GM23338 (cell line): Measurements from ENCODE around the gene RBMS2. TPM values are rescaled to one million over a fixed set of nuclear protein-coding genes. Genes with fewer than 3 reads are reported as not detected.

ENCODE experiments used
- ATAC-seq: fragments of 200-7000 bp; cut with Tn5 transposase; 3 replicates; pipeline ENCODE4 v1.9.1; 2020
- DNase-seq: peaks from one replicate; pipeline ENCODE4 v3.0.0-alpha.2; 2015; ENCODE audit warnings: low spot score
- H2AFZ ChIP-seq: fragments of 200-600 bp; sonication (generic); 2 replicates; pipeline ENCODE4 v1.8.0; 2016; ENCODE audit warnings: antibody characterized with exemption, mild to moderate bottlenecking, moderate library complexity
- H3F3A ChIP-seq: fragments of 200-600 bp; sonication (generic); replicated peaks from 2 replicates; pipeline ENCODE4 v1.8.0; 2017; ENCODE audit warnings: antibody characterized with exemption, mixed run types, low read depth
- H3K27ac ChIP-seq: fragments of 200-600 bp; sonication (generic); 2 replicates; pipeline ENCODE4 v1.6.1; 2016; ENCODE audit warnings: low read depth
- H3K27me3 ChIP-seq: fragments of 200-600 bp; sonication (generic); 2 replicates; pipeline ENCODE4 v1.8.0; 2016; ENCODE audit warnings: mild to moderate bottlenecking, mixed run types, moderate library complexity; ENCODE audit not compliant: insufficient read depth
- H3K36me3 ChIP-seq: fragments of 200-600 bp; sonication (generic); 2 replicates; pipeline ENCODE4 v1.8.0; 2016; ENCODE audit warnings: mild to moderate bottlenecking; ENCODE audit not compliant: insufficient read depth
- H3K4me1 ChIP-seq: fragments of 200-600 bp; sonication (generic); 2 replicates; pipeline ENCODE4 v1.8.0; 2016; ENCODE audit warnings: mild to moderate bottlenecking, moderate library complexity; ENCODE audit not compliant: insufficient read depth
- H3K4me2 ChIP-seq: fragments of 200-600 bp; sonication (generic); 2 replicates; pipeline ENCODE4 v1.7.1; 2017; ENCODE audit warnings: mixed run types
- H3K4me3 ChIP-seq: fragments of 200-600 bp; sonication (generic); 2 replicates; pipeline ENCODE4 v1.6.1; 2016; ENCODE audit warnings: mixed run types
- H3K79me2 ChIP-seq: fragments of 200-600 bp; sonication (generic); replicated peaks from 2 replicates; pipeline ENCODE4 v1.8.0; 2017; ENCODE audit warnings: mild to moderate bottlenecking; ENCODE audit not compliant: insufficient read depth
- H3K9me2 ChIP-seq: fragments of 200-600 bp; sonication (generic); 2 replicates; pipeline ENCODE4 v1.8.0; 2017; ENCODE audit not compliant: insufficient read depth
- H4K20me1 ChIP-seq: fragments of 200-600 bp; sonication (generic); replicated peaks from 2 replicates; pipeline ENCODE4 v1.8.0; 2017; ENCODE audit warnings: mild to moderate bottlenecking; ENCODE audit not compliant: insufficient read depth
- H3K27ac Mint-ChIP-seq: 2 replicates; pipeline ENCODE4 v1.8.0; 2020; ENCODE audit warnings: inconsistent platforms, mild to moderate bottlenecking, moderate library complexity, mixed read lengths
- H3K27me3 Mint-ChIP-seq: 3 replicates; pipeline ENCODE4 v1.8.0; 2022; ENCODE audit warnings: low read depth, mild to moderate bottlenecking, moderate library complexity, mixed read lengths, inconsistent platforms; ENCODE audit not compliant: insufficient read depth, poor library complexity
- H3K36me3 Mint-ChIP-seq: 3 replicates; pipeline ENCODE4 v1.8.0; 2021; ENCODE audit warnings: low read depth, mild to moderate bottlenecking, inconsistent platforms, moderate library complexity, mixed read lengths
- H3K4me1 Mint-ChIP-seq: 3 replicates; pipeline ENCODE4 v1.8.0; 2020; ENCODE audit warnings: mild to moderate bottlenecking, inconsistent platforms, mixed read lengths
- H3K4me3 Mint-ChIP-seq: 3 replicates; pipeline ENCODE4 v1.8.0; 2021; ENCODE audit warnings: moderate library complexity, mild to moderate bottlenecking, inconsistent platforms, mixed read lengths
- H3K9me3 Mint-ChIP-seq: 3 replicates; pipeline ENCODE4 v1.8.0; 2020; ENCODE audit warnings: moderate library complexity, mild to moderate bottlenecking, inconsistent platforms, mixed read lengths
- CREB1 ChIP-seq: fragments of 250-450 bp; sonication (Bioruptor Pico); IDR thresholded peaks from 2 replicates; pipeline ENCODE4 v1.5.0; 2020; ENCODE audit warnings: low read depth, mild to moderate bottlenecking, moderate library complexity
- EZH2 ChIP-seq: fragments of 200-600 bp; sonication (generic); IDR thresholded peaks from one replicate; pipeline ENCODE4 v1.8.0; 2017; ENCODE audit warnings: antibody characterized with exemption, mild to moderate bottlenecking, low read depth; ENCODE audit not compliant: unreplicated experiment
- EZH2phosphoT487 ChIP-seq: fragments of 200-600 bp; sonication (generic); IDR thresholded peaks from one replicate; pipeline ENCODE4 v1.8.1; 2018; ENCODE audit warnings: antibody characterized with exemption; ENCODE audit not compliant: unreplicated experiment
- NANOG ChIP-seq: IDR thresholded peaks from 2 replicates; pipeline ENCODE4 v1.6.1; 2016; ENCODE audit warnings: antibody characterized with exemption, borderline replicate concordance
- POLR2AphosphoS5 ChIP-seq: IDR thresholded peaks from 2 replicates; pipeline ENCODE4 v1.6.1; 2016; ENCODE audit warnings: antibody characterized with exemption, low read depth
- STAT1 ChIP-seq: IDR thresholded peaks from one replicate; pipeline ENCODE4 v1.6.1; 2016; ENCODE audit warnings: antibody characterized with exemption; ENCODE audit not compliant: unreplicated experiment
- ZNF114 ChIP-seq: fragments of 250-450 bp; sonication (Bioruptor Pico); IDR thresholded peaks from 2 replicates; pipeline ENCODE4 v1.5.0; 2020; ENCODE audit warnings: mild to moderate bottlenecking, moderate library complexity
- ZNF331 ChIP-seq: fragments of 250-450 bp; sonication (Bioruptor Pico); IDR thresholded peaks from 2 replicates; pipeline ENCODE4 v1.5.0; 2020; ENCODE audit warnings: low read depth, mild to moderate bottlenecking, moderate library complexity
- polyA plus RNA-seq: library from polyadenylated mRNA; unstranded; fragments of >200 nt; fragmentation: Nextera tagmentation; extraction: Ambion mirVana; gene quantifications from 2 replicates; pipeline ENCODE4 v1.2.1, GENCODE V29; 2016
- total RNA-seq: library from RNA; depleted of rRNA; stranded (reverse); fragments of >200 nt; shearing (Covaris generic); gene quantifications from 2 replicates; pipeline ENCODE4 v1.2.3, GENCODE V29; 2014
- TF ChIP-seq, protein P1 (sequence below): fragments of 250-450 bp; sonication (Bioruptor Pico); IDR thresholded peaks from 2 replicates; pipeline ENCODE4 v1.5.0; 2020; ENCODE audit warnings: mild to moderate bottlenecking, moderate library complexity
- TF ChIP-seq, protein P2 (sequence below), 2 experiments: fragments of 200-600 bp in 1 of 2; sonication (generic) in 1 of 2; conservative IDR thresholded peaks; 2 replicates each; pipeline versions ENCODE4 v1.5.1 to v1.6.1; 2016 to 2017; ENCODE audit warnings: antibody characterized with exemption in 2 of 2, low read depth in 2 of 2, mild to moderate bottlenecking in 2 of 2, moderate library complexity in 1 of 2

Gene RBMS2
- total and polyA plus RNA-seq, 2 experiments from 2014 or later = 9.2 to 16.8 TPM

DNA sequence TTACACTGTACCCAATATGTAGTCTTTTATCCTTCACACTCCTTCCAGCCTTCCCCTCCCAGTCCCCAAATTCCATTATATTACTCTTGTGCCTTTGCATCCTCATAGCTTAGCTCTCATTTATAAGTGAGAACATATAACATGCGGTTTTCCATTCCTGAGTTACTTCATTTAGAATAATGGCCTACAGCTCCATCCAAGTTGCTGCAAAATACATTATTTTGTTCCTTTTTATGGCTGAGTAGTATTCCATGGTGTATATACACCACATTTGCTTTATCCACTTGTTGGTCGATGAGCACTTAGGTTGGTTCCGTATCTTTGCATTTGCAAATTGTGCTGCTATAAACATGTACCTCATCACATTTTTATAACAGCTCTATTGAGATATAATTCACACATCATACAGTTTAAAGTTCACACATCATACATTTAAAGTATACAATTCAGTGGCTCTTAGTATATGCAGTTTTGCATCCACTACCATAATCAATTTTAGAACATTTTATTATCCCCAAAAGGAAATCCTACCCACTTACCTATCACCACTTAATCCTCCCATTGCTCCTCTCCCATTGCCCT, 23.5 kb downstream of the RBMS2 start:
- Mint-ChIP-seq H3K36me3 (no peaks in the 10 kb centered on the region), H3K9me3 (no peaks in the 10 kb centered on the region), H3K4me1 (no peaks in the 10 kb centered on the region), H3K27me3 (no peaks in the 10 kb centered on the region), H3K27ac (no peak overlapping the region), H3K4me3 (no peak overlapping the region)
- H4K20me1 ChIP-seq = 0 out of 2 replicates have a peak, but pooled peaks cover 8% of the 10 kb centered on the region
- ATAC-seq (no peak), DNase-seq (no peak)
- H3K36me3 ChIP-seq = no peaks in the 10 kb centered on the region
- peaks cover 8% of the 10 kb centered on the region; the same call in 1 of the 2 replicates for H3K79me2 ChIP-seq
- no peaks in the 10 kb centered on the region for H3K27me3 ChIP-seq
- H3K4me1 ChIP-seq = no peaks in the 10 kb centered on the region
- H3F3A ChIP-seq = 0 out of 2 replicates have a peak, but pooled peaks cover 3% of the 10 kb centered on the region
- H3K27ac ChIP-seq = no peak overlapping the region
- no peak for TF ChIP-seq EZH2phosphoT487
- TF ChIP-seq NANOG = no peak
- TF ChIP-seq POLR2AphosphoS5 = no peak
- TF ChIP-seq, protein P1, sequence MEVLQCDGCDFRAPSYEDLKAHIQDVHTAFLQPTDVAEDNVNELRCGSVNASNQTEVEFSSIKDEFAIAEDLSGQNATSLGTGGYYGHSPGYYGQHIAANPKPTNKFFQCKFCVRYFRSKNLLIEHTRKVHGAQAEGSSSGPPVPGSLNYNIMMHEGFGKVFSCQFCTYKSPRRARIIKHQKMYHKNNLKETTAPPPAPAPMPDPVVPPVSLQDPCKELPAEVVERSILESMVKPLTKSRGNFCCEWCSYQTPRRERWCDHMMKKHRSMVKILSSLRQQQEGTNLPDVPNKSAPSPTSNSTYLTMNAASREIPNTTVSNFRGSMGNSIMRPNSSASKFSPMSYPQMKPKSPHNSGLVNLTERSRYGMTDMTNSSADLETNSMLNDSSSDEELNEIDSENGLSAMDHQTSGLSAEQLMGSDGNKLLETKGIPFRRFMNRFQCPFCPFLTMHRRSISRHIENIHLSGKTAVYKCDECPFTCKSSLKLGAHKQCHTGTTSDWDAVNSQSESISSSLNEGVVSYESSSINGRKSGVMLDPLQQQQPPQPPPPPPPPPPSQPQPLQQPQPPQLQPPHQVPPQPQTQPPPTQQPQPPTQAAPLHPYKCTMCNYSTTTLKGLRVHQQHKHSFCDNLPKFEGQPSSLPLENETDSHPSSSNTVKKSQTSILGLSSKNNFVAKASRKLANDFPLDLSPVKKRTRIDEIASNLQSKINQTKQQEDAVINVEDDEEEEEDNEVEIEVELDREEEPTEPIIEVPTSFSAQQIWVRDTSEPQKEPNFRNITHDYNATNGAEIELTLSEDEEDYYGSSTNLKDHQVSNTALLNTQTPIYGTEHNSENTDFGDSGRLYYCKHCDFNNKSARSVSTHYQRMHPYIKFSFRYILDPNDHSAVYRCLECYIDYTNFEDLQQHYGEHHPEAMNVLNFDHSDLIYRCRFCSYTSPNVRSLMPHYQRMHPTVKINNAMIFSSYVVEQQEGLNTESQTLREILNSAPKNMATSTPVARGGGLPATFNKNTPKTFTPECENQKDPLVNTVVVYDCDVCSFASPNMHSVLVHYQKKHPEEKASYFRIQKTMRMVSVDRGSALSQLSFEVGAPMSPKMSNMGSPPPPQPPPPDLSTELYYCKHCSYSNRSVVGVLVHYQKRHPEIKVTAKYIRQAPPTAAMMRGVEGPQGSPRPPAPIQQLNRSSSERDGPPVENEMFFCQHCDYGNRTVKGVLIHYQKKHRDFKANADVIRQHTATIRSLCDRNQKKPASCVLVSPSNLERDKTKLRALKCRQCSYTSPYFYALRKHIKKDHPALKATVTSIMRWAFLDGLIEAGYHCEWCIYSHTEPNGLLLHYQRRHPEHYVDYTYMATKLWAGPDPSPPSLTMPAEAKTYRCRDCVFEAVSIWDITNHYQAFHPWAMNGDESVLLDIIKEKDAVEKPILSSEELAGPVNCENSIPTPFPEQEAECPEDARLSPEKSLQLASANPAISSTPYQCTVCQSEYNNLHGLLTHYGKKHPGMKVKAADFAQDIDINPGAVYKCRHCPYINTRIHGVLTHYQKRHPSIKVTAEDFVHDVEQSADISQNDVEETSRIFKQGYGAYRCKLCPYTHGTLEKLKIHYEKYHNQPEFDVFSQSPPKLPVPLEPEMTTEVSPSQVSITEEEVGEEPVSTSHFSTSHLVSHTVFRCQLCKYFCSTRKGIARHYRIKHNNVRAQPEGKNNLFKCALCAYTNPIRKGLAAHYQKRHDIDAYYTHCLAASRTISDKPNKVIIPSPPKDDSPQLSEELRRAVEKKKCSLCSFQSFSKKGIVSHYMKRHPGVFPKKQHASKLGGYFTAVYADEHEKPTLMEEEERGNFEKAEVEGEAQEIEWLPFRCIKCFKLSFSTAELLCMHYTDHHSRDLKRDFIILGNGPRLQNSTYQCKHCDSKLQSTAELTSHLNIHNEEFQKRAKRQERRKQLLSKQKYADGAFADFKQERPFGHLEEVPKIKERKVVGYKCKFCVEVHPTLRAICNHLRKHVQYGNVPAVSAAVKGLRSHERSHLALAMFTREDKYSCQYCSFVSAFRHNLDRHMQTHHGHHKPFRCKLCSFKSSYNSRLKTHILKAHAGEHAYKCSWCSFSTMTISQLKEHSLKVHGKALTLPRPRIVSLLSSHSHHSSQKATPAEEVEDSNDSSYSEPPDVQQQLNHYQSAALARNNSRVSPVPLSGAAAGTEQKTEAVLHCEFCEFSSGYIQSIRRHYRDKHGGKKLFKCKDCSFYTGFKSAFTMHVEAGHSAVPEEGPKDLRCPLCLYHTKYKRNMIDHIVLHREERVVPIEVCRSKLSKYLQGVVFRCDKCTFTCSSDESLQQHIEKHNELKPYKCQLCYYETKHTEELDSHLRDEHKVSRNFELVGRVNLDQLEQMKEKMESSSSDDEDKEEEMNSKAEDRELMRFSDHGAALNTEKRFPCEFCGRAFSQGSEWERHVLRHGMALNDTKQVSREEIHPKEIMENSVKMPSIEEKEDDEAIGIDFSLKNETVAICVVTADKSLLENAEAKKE (CRISPR knock-in tag) = no peak
- TF ChIP-seq CREB1 (CRISPR knock-in tag) = no peak
- TF ChIP-seq STAT1 = no peak
- no peak overlapping the region for H3K4me2 ChIP-seq
- H3K4me3 ChIP-seq = no peak overlapping the region
- H3K9me2 ChIP-seq = no peaks in the 10 kb centered on the region
- no peak overlapping the region for H2AFZ ChIP-seq

DNA sequence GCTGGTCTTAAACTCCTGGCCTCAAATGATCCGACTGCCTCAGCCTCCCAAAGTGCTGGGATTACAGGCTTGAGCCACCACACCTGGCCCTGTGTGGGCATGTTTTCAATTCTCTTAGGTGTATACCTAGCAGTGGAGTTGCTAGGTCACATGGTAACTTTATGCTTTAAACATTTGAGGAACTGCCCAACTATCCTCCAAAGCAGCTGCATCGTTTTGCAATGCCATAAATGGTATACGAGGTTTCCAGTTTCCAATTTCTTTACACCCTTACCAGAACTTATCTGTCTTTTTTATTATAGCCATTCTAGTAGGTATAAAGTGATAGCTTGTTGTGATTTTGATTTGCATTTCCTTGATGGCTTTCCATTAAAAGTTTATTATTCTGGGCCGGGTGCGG, 25.1 kb downstream of the RBMS2 start:
- no peaks in the 10 kb centered on the region for H3K36me3 ChIP-seq
- Mint-ChIP-seq H3K27ac (no peak overlapping the region), H3K36me3 (no peaks in the 10 kb centered on the region), H3K27me3 (no peaks in the 10 kb centered on the region), H3K9me3 (no peaks in the 10 kb centered on the region), H3K4me1 (no peaks in the 10 kb centered on the region), H3K4me3 (no peak overlapping the region)
- H3K4me3 ChIP-seq = no peak overlapping the region
- 0 out of 2 replicates have a peak, but pooled peaks cover 8% of the 10 kb centered on the region for H4K20me1 ChIP-seq
- DNase-seq (no peak), ATAC-seq (no peak)
- H3K27ac ChIP-seq = no peak overlapping the region
- no peak overlapping the region for H3K4me2 ChIP-seq
- H3K79me2 ChIP-seq = peaks cover 13% of the 10 kb centered on the region; the same call in 1 of the 2 replicates
- no peaks in the 10 kb centered on the region for H3F3A ChIP-seq
- H3K9me2 ChIP-seq = no peaks in the 10 kb centered on the region
- H2AFZ ChIP-seq = no peak overlapping the region
- H3K4me1 ChIP-seq = no peaks in the 10 kb centered on the region
- H3K27me3 ChIP-seq = no peaks in the 10 kb centered on the region
- TF ChIP-seq, protein P2, sequence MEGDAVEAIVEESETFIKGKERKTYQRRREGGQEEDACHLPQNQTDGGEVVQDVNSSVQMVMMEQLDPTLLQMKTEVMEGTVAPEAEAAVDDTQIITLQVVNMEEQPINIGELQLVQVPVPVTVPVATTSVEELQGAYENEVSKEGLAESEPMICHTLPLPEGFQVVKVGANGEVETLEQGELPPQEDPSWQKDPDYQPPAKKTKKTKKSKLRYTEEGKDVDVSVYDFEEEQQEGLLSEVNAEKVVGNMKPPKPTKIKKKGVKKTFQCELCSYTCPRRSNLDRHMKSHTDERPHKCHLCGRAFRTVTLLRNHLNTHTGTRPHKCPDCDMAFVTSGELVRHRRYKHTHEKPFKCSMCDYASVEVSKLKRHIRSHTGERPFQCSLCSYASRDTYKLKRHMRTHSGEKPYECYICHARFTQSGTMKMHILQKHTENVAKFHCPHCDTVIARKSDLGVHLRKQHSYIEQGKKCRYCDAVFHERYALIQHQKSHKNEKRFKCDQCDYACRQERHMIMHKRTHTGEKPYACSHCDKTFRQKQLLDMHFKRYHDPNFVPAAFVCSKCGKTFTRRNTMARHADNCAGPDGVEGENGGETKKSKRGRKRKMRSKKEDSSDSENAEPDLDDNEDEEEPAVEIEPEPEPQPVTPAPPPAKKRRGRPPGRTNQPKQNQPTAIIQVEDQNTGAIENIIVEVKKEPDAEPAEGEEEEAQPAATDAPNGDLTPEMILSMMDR (conservative IDR thresholded peaks at IDR 0.05; ENCODE audit: low read depth in 2 of 2) = no peak
- no peak for TF ChIP-seq ZNF331
- no peak for TF ChIP-seq ZNF114
- TF ChIP-seq EZH2 = no peak
- TF ChIP-seq EZH2phosphoT487 = no peak
- TF ChIP-seq POLR2AphosphoS5 = no peak
- no peak for TF ChIP-seq CREB1 (CRISPR knock-in tag)
